ENCODE measurements around the gene SFMBT2.

The SFMBT2 gene

GRCh38 chr10:7117806-7118674 lies 292.8 kb downstream of the SFMBT2 start:
- in situ Hi-C loops (cut with MboI; ENCODE audit: low sequenced_read_pairs), result no loop called here

GRCh38 chr10:7117177-7117799 lies 293.5 kb downstream of the SFMBT2 start:
- in situ Hi-C loops (cut with MboI; ENCODE audit: low sequenced_read_pairs), result no loop called here

- in situ Hi-C loops (cut with MboI; ENCODE audit: low sequenced_read_pairs), result no loop called here
Measured at GRCh38 chr10:7111561-7111960, 299.3 kb downstream of the SFMBT2 start.

- in situ Hi-C loops (cut with MboI; ENCODE audit: low sequenced_read_pairs), result no loop called here
Measured at GRCh38 chr10:7111089-7111488, 299.7 kb downstream of the SFMBT2 start.
